ENCODE results near the gene EFCAB14. TPM values are rescaled to one million over a fixed set of nuclear protein-coding genes. Genes with fewer than 3 reads are reported as not detected.

The EFCAB14 gene
- total RNA-seq, 6 experiments from 2014 or later = 60.6 to 69.7 (median 66.4) TPM

- Mint-ChIP-seq H3K27ac (no peak overlapping the region), H3K27me3 (ENCODE audit: insufficient read depth) (no peaks in the 10 kb centered on the region; the same call in 1 of the 2 replicates), H3K9me3 (no peaks in the 10 kb centered on the region), H3K36me3 (ENCODE audit: low read depth) (peaks cover 20% of the 10 kb centered on the region; the same call in 1 of the 2 replicates), H3K4me1 (ENCODE audit: low read depth) (peaks cover 15% of the 10 kb centered on the region), H3K4me3 (no peak overlapping the region)
- no peak for TF ChIP-seq CTCF (IDR thresholded peaks at IDR 0.05)
- no peak for DNase-seq
These were observed 31.7 kb downstream of the EFCAB14 start for GRCh38 chr1:46687093-46687659.

GRCh38 chr1:46686255-46686654 is 32.7 kb downstream of the EFCAB14 start:
- DNase-seq = no peak
- no peaks in the 10 kb centered on the region; the same call in 1 of the 2 replicates for H3K27me3 Mint-ChIP-seq (ENCODE audit: insufficient read depth)
- H3K9me3 Mint-ChIP-seq = no peaks in the 10 kb centered on the region
- H3K4me1 Mint-ChIP-seq (ENCODE audit: low read depth) = peaks cover 17% of the 10 kb centered on the region
- H3K36me3 Mint-ChIP-seq (ENCODE audit: low read depth) = peaks cover 13% of the 10 kb centered on the region; the same call in 1 of the 2 replicates
- no peak for TF ChIP-seq CTCF (IDR thresholded peaks at IDR 0.05)
- no peak overlapping the region for H3K4me3 Mint-ChIP-seq
- no peak overlapping the region for H3K27ac Mint-ChIP-seq

DNA sequence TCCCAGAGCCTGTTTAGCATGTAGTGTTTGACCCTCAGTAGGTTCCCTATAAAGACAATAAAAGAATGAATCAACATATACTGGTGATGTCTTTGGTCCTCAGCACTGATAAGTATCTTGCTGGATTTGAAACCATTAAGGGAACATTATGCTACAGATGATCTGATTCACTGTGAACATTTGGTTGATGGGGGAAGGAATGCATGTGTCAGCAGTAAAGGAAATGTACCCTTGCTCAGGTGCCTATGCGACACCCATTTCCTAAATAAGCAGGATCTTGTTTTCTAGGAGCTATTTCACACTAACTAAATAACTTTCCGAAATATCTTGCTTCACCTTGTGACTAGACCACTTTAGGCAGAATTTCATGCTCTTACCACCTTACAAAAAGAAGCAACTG is 34.2 kb downstream of the EFCAB14 start:
- no peaks in the 10 kb centered on the region for H3K9me3 Mint-ChIP-seq
- H3K4me1 Mint-ChIP-seq (ENCODE audit: low read depth) = peaks cover 17% of the 10 kb centered on the region
- no peak for DNase-seq
- H3K27ac Mint-ChIP-seq = no peak overlapping the region
- peaks cover 12% of the 10 kb centered on the region; the same call in 1 of the 2 replicates for H3K36me3 Mint-ChIP-seq (ENCODE audit: low read depth)
- no peak for TF ChIP-seq CTCF (IDR thresholded peaks at IDR 0.05)
- no peaks in the 10 kb centered on the region; the same call in 1 of the 2 replicates for H3K27me3 Mint-ChIP-seq (ENCODE audit: insufficient read depth)
- H3K4me3 Mint-ChIP-seq = no peak overlapping the region

DNA sequence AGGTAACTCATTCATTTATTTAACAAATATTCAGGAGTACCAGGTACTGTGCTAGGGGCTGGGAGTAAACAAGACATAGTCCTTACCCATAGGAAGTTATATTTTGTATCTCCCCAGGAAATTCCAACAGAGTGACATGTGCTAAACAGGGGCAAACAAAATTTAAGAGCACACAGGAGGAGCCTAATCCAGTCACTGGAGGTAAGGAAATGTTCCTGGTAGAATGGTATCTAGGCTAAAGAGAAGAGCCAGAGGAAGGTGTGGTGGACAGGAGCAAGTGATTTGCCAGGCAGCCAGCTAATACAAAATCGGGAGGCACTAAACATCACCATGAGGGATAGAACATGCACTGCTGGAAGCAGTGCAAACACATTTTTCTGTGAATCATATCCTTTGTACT is 36.9 kb downstream of the EFCAB14 start:
- H3K27me3 Mint-ChIP-seq (ENCODE audit: insufficient read depth) = no peaks in the 10 kb centered on the region
- TF ChIP-seq CTCF (IDR thresholded peaks at IDR 0.05) = no peak
- no peak for DNase-seq
- H3K4me3 Mint-ChIP-seq = no peak overlapping the region
- H3K9me3 Mint-ChIP-seq = no peaks in the 10 kb centered on the region
- H3K36me3 Mint-ChIP-seq (ENCODE audit: low read depth) = peaks cover 6% of the 10 kb centered on the region; the same call in 1 of the 2 replicates
- H3K27ac Mint-ChIP-seq = no peak overlapping the region
- H3K4me1 Mint-ChIP-seq (ENCODE audit: low read depth) = peaks cover 8% of the 10 kb centered on the region

DNA sequence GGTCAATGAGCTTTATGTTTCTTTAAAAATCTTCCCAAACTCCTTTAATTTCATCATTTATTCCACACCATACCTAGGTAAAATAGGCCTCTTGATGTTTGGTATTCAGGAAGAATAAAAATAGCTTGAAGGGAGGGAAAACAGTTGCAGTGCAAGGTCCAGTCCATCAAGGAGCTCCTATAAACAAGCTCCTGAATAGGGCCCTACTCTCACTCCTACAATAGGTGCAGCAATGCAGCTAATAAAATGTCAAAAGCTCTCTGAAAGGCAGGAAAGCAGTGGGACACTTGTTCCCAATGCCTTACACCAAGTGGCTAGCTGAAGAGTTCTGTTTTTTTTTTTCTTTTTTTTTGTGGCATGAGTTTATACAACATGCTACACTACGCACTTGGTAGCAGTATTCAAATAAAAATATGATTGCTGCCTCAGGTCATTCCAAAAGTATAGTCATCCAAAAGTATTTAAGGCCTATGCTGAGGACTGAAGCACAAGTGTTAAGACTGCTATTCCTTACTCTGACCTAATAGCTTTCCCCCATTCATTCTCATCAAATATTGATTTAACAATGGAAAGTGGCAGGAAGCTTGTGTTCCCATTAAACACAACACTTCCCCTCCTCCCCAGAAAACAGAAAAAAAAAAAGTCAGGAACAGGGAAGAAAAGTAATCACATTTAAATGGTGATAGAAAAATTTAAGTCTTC is 37.4 kb downstream of the EFCAB14 start:
- H3K4me3 Mint-ChIP-seq = no peak overlapping the region
- no peak overlapping the region for H3K27ac Mint-ChIP-seq
- H3K9me3 Mint-ChIP-seq = no peaks in the 10 kb centered on the region
- DNase-seq = no peak
- peaks cover 6% of the 10 kb centered on the region; the same call in 1 of the 2 replicates for H3K36me3 Mint-ChIP-seq (ENCODE audit: low read depth)
- TF ChIP-seq CTCF (IDR thresholded peaks at IDR 0.05) = no peak
- peaks cover 8% of the 10 kb centered on the region for H3K4me1 Mint-ChIP-seq (ENCODE audit: low read depth)
- no peaks in the 10 kb centered on the region for H3K27me3 Mint-ChIP-seq (ENCODE audit: insufficient read depth)

Data from HFFc6 (cell line).